Neural progenitor cell (in vitro differentiated cells): ENCODE results near the gene SCN8A.

Source experiments
- CTCF ChIP-seq: fragments of 200-600 bp; sonication (generic); IDR thresholded peaks from 2 replicates; pipeline ENCODE4 v1.5.1; 2017; ENCODE audit warnings: antibody characterized with exemption, mild to moderate bottlenecking
- EZH2 ChIP-seq: fragments of 200-600 bp; sonication (generic); IDR thresholded peaks from 2 replicates; pipeline ENCODE4 v1.6.1; 2017; ENCODE audit warnings: antibody characterized with exemption, mild to moderate bottlenecking, moderate library complexity
- EZH2phosphoT487 ChIP-seq: fragments of 200-600 bp; sonication (generic); IDR thresholded peaks from 2 replicates; pipeline ENCODE4 v1.6.1; 2017; ENCODE audit warnings: antibody characterized with exemption

- TF ChIP-seq CTCF = no peak
- no peak for TF ChIP-seq EZH2phosphoT487
- TF ChIP-seq EZH2 = no peak
Observed at GRCh38 chr12:51675071-51675803, 84.2 kb downstream of the SCN8A start.
